GM21786 (cell line): Measurements from ENCODE around the gene OXER1.

ENCODE experiments used
- ATAC-seq: cut with Tn5 transposase; IDR thresholded peaks from one replicate; pipeline ENCODE4 v1.9.1; 2021; ENCODE audit not compliant: unreplicated experiment

OXER1 gene

GRCh38 chr2:42770288-42771131 is 6.6 kb upstream of the OXER1 start:
- no peak for ATAC-seq

GRCh38 chr2:42769583-42770287 is 5.8 kb upstream of the OXER1 start:
- no peak for ATAC-seq

- no peak for ATAC-seq
These were observed 4.8 kb upstream of the OXER1 start for GRCh38 chr2:42768706-42769256.

GRCh38 chr2:42767899-42768705 is 4.2 kb upstream of the OXER1 start:
- ATAC-seq = no peak

GRCh38 chr2:42767080-42767898 is 3.4 kb upstream of the OXER1 start:
- ATAC-seq = no peak

GRCh38 chr2:42765686-42766085 is 1.8 kb upstream of the OXER1 start:
- ATAC-seq = no peak

- no peak for ATAC-seq
These were observed 966 bp upstream of the OXER1 start for GRCh38 chr2:42764901-42765300.

GRCh38 chr2:42762823-42763804 is 821 bp downstream of the OXER1 start:
- ATAC-seq = no peak

GRCh38 chr2:42762155-42762554 is 1.8 kb downstream of the OXER1 start:
- ATAC-seq = no peak

GRCh38 chr2:42761554-42761953 is 2.4 kb downstream of the OXER1 start:
- ATAC-seq = no peak

- no peak for ATAC-seq
These were observed 5.2 kb downstream of the OXER1 start for GRCh38 chr2:42758751-42759150.

- no peak for ATAC-seq
These were observed 5.8 kb downstream of the OXER1 start for GRCh38 chr2:42757981-42758740.

GRCh38 chr2:42756966-42757513 is 6.9 kb downstream of the OXER1 start:
- ATAC-seq = no peak

GRCh38 chr2:42756150-42756775 is 7.7 kb downstream of the OXER1 start:
- ATAC-seq = no peak

- ATAC-seq = no peak
These were observed 8.6 kb downstream of the OXER1 start for GRCh38 chr2:42755191-42755880.

GRCh38 chr2:42754776-42755140 is 9.2 kb downstream of the OXER1 start:
- no peak for ATAC-seq
